Heart right ventricle (tissue), 16 donors: ENCODE data around the gene TDRD15. TPM values are rescaled to one million over a fixed set of nuclear protein-coding genes. Genes with fewer than 3 reads are reported as not detected.

ENCODE experiments used
- ATAC-seq, 8 donors: fragments of 200-7000 bp; cut with Tn5 transposase; one replicate each; pipeline ENCODE4 v1.9.1; 2020; ENCODE audit warnings: mild to moderate bottlenecking in 8 of 8, moderate library complexity in 8 of 8, moderate number of reproducible peaks in 1 of 8
- DNase-seq, 2 donors: peaks; one replicate each; pipeline ENCODE4 v3.0.0-alpha.2; 2020
- H3K27ac ChIP-seq, 10 donors: fragments of 200-600 bp; sonication (generic) in 2 of 10; one replicate each; pipeline versions ENCODE4 v1.5.0 to v1.8.0; 2020 to 2022; ENCODE audit warnings: mild to moderate bottlenecking in 3 of 10
- H3K27me3 ChIP-seq, 7 donors: fragments of 200-600 bp; one replicate each; pipeline ENCODE4 v1.8.0; 2021 to 2022; ENCODE audit warnings: mild to moderate bottlenecking in 2 of 7
- H3K36me3 ChIP-seq, 9 donors: fragments of 200-600 bp; sonication (generic) in 1 of 9; one replicate each; pipeline versions ENCODE4 v1.5.0 to v1.8.0; 2020 to 2022; ENCODE audit warnings: mild to moderate bottlenecking in 2 of 9
- H3K4me1 ChIP-seq, 9 donors: fragments of 200-600 bp; sonication (generic) in 1 of 9; one replicate each; pipeline versions ENCODE4 v1.5.0 to v1.8.0; 2020 to 2022; ENCODE audit warnings: mild to moderate bottlenecking in 4 of 9
- H3K4me3 ChIP-seq, 10 donors: fragments of 200-600 bp; sonication (generic) in 2 of 10; one replicate each; pipeline versions ENCODE4 v1.5.0 to v1.8.0; 2020 to 2022; ENCODE audit warnings: mild to moderate bottlenecking in 7 of 10, moderate library complexity in 2 of 10
- H3K9me3 ChIP-seq, 11 donors: fragments of 200-600 bp in 10 of 11; sonication (generic) in 2 of 11; one replicate each; pipeline versions ENCODE4 v1.5.0 to v1.8.0; 2013 to 2022; ENCODE audit warnings: mild to moderate bottlenecking in 2 of 11, control low read depth in 1 of 11, moderate library complexity in 1 of 11
- WGBS, 2 donors: extraction: QIAGEN DNeasy Blood & Tissue Kit; methylation state at CpG; one replicate each; pipeline ENCODE4 v1.1.7; 2013; ENCODE audit warnings: inconsistent platforms in 1 of 2; 5-methylcytosine and 5-hydroxymethylcytosine counted together
- intact Hi-C, 10 donors: fragments of 100-400 bp; cut with DNase I; formaldehyde crosslinking; loops; one replicate each; pipeline versions ENCODE4 v1.11.1 to v1.14.2; 2022
- polyA plus RNA-seq, 2 donors: library from polyadenylated mRNA; stranded (reverse); fragments of 200-250 nt; gene quantifications; one replicate each; pipeline ENCODE4 v1.2.3, GENCODE V29; 2013
- total RNA-seq, 10 donors: library from RNA; stranded (reverse); fragmentation: NEBNext Ultra II Directional in 3 of 10; extraction: Animal tissue kit (Norgen Biotek cat#: 25700) in 3 of 10; gene quantifications; one replicate each; pipeline versions ENCODE4 v1.2.1 to v1.2.4, GENCODE V29; 2021 to 2023
- TF ChIP-seq, protein P1 (sequence below), 9 donors: fragments of 200-600 bp; sonication (generic) in 2 of 9; IDR thresholded peaks; one replicate each; pipeline versions ENCODE4 v1.5.0 to v1.8.0; 2021 to 2022; ENCODE audit warnings: antibody characterized with exemption in 9 of 9, mild to moderate bottlenecking in 5 of 9, moderate library complexity in 1 of 9
- donor health status: Arrhythmogenic right ventricular cardiomyopathy.
- donor health status: ischemic (EF 13 %, LVEDD 7.1; RV severe dilation, severe dysfunction).
- donor health status: healthy with polysubstance abuse.
- donor health status: DM: no; HTN: yes; CAD: no.
- donor health status: DM: no; HTN: no; CAD: no.
- donor health status: ischemic (EF 25% LVEDD 6.9; RV normal size, moderate dysfunction).
- donor health status: ischemic (EF 25% LVEDD 5.7; RV mildly dilated, moderate dysfunction).
- donor health status: healthy.
- donor health status: DM: yes; HTN: yes; CAD: no.
- donor health status: Ischemic cardiomyopathy.
- donor health status: ischemic (EF 35%, LVEDD 5.7; RV mildly dilated, moderate dysfunction).
- donor health status: nonischemic (EF 11% LVEDD 7.7; RV severe dilation, severe dysfunction).
- donor health status: DM: yes; HTN: yes; CAD: no.
- donor health status: PGD.
- donor health status: ischemic (EF 29% LVEDD 5.4; RV normal size, mild dysfunction).
- donor health status: nonischemic (EF 23%, LVEDD 6.1; RV moderate dilation, normal function).

The TDRD15 gene
- total and polyA plus RNA-seq, 12 donors: not detected

DNA sequence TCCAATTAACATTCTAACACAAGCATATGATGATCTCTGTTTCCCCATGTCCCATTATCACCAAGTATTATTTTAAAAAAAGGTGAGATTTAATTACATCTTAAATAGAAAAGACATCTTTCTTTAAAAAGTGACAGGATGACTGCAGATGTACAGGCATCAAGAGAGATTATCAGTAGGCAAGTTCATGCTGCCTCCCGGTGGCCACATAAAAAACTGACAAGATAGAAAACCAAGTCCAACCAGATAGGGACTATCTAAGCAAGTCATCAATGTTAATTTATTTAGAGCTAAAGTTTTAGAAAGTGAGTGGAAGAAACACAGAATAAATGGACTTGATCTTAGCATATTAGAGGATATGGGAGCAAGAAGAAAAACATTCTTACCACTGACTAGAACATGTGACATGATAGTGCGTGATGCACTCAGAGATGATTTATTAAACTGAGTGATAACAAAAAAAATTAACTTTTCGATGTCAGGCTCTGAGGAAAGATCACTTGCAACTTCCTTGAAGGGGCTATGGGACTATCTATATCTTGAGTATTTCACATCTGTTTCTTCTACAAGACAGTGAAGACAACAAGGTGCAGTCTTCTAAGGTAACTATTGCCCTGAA, 5.4 kb upstream of the TDRD15 start:
- intact Hi-C loops: loop anchor here in 9 of 10 donors (1.0 to 10.0 kb wide), 6 partner anchors 71 to 456 kb away; partner anchors contain the start of genes APOB (in 3 of the 9) and GDF7 (in 2 of the 9)
- ATAC-seq: peak in 1 of 8 donors; percentile 62
- H3K4me3 ChIP-seq: no peak overlapping the region

DNA sequence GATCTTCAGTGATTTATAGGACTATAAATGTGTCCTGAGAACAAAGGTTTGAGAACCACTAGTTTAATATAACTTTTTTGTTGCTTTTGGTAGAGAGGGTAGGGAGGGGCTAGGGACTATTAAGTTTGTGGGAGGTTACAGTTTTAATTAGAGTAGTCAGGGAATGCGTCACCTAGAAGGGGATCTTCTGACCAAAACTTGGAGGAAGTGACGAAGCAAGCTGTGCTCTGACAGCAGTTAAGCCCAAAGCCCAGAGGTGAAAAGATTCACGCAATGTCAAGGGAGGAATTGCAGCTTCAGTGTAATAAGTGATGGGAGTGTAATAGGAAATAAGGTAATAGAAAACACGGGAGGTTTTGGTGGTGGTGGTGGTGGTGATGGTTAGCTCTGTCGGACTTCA, 8.1 kb downstream of the TDRD15 start:
- Histone ChIP-seq H3K4me1 (no peaks in the 10 kb centered on the region), H3K27ac (no peak overlapping the region), H3K4me3 (no peak overlapping the region), H3K9me3 (no peaks in the 10 kb centered on the region), H3K27me3 (peaks cover 0 to 16% (median 0%) of the 10 kb centered on the region in 7 donors), H3K36me3 (no peaks in the 10 kb centered on the region)
- 69 to 72% methylated on average over 5 of the region's 5 CpGs for WGBS, 2 donors
- intact Hi-C loops: no loop called here
- TF ChIP-seq, protein P1, sequence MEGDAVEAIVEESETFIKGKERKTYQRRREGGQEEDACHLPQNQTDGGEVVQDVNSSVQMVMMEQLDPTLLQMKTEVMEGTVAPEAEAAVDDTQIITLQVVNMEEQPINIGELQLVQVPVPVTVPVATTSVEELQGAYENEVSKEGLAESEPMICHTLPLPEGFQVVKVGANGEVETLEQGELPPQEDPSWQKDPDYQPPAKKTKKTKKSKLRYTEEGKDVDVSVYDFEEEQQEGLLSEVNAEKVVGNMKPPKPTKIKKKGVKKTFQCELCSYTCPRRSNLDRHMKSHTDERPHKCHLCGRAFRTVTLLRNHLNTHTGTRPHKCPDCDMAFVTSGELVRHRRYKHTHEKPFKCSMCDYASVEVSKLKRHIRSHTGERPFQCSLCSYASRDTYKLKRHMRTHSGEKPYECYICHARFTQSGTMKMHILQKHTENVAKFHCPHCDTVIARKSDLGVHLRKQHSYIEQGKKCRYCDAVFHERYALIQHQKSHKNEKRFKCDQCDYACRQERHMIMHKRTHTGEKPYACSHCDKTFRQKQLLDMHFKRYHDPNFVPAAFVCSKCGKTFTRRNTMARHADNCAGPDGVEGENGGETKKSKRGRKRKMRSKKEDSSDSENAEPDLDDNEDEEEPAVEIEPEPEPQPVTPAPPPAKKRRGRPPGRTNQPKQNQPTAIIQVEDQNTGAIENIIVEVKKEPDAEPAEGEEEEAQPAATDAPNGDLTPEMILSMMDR (IDR thresholded peaks at IDR 0.05): no peak
- DNase-seq: no peak
- ATAC-seq: no peak

More for the DNA sequence above, 5.4 kb upstream of the TDRD15 start:
- peak in 1 of 2 donors; percentile 9 for DNase-seq
- WGBS, 2 donors: 37 to 38% methylated on average over 3 of the region's 3 CpGs
- H3K36me3 ChIP-seq: no peaks in the 10 kb centered on the region
- H3K27me3 ChIP-seq: peaks cover 0 to 30% (median 4%) of the 10 kb centered on the region in 7 donors
- no peaks in the 10 kb centered on the region for H3K4me1 ChIP-seq
- H3K9me3 ChIP-seq: no peaks in the 10 kb centered on the region
- TF ChIP-seq, protein P1 (IDR thresholded peaks at IDR 0.05): peak; percentile 10 to 63 (median 54)
- no peak overlapping the region for H3K27ac ChIP-seq

DNA sequence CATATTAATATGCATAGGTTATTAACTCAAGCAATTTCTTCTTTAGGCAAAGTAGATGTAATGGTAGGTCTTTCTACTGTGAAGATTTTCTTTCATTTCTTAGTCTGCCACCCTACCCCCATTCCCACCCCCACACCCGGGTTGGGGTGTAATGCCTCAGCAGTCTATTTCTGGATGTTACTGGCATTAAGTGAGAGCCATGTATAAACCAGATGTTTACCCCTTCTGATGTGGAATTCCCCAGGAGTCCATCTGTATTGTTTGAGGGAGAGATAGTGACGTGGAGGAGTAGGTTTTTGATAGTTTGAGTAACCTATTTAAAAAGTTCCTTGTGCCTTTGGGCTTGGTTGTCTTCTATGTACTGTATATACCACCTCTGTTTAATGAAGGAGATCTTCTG, 11.8 kb downstream of the TDRD15 start:
- Histone ChIP-seq H3K9me3 (no peaks in the 10 kb centered on the region), H3K27me3 (peaks cover 0 to 9% (median 0%) of the 10 kb centered on the region in 7 donors), H3K4me3 (no peak overlapping the region), H3K27ac (no peak overlapping the region), H3K4me1 (no peaks in the 10 kb centered on the region), H3K36me3 (no peaks in the 10 kb centered on the region)
- intact Hi-C loops: no loop called here
- ATAC-seq (no peak), DNase-seq (no peak)
- 50 to 57% methylated on average over 2 of the region's 2 CpGs for WGBS, 2 donors
- TF ChIP-seq, protein P1 (IDR thresholded peaks at IDR 0.05): no peak

DNA sequence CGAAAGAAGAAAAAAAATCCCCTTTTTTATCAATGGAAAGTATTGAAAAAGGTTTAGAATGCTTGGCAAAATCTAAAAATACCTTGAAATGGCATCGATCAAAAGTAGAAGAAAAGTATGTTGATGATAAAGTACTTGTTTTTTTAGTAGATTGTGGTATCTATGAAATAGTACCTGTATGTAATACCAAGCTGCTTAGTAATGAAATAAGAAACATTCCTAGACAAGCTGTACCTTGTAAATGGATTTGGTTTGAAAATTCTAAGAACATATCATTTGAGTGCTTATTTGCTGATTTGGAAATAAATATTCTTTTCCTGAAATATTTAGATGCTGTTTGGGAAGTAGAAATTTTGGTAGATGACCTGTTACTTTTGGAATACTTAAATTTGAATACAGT, 18.4 kb downstream of the TDRD15 start:
- no peak overlapping the region for H3K4me3 ChIP-seq
- H3K9me3 ChIP-seq: no peaks in the 10 kb centered on the region
- H3K27ac ChIP-seq: no peak overlapping the region
- H3K27me3 ChIP-seq: peaks cover 0 to 10% (median 0%) of the 10 kb centered on the region in 7 donors
- TF ChIP-seq, protein P1 (IDR thresholded peaks at IDR 0.05): no peak
- no peaks in the 10 kb centered on the region for H3K36me3 ChIP-seq
- ATAC-seq (no peak), DNase-seq (no peak)
- intact Hi-C loops: no loop called here
- 69 to 78% methylated on average over 2 of the region's 2 CpGs for WGBS, 2 donors
- no peaks in the 10 kb centered on the region for H3K4me1 ChIP-seq
